Dedifferentiated amniotic fluid mesenchymal stem cell (primary cell): Measurements from ENCODE around the gene TMC6.
"Not testable (repeated sequence)": the region's sequence is repeated elsewhere in the genome, so short reads cannot be mapped to it uniquely, and the experiment has no call there.

Experiments
- DNase-seq: peaks from one replicate; pipeline ENCODE4 v3.0.0-alpha.2; 2016; ENCODE audit errors: extremely low spot score

Gene TMC6

DNA sequence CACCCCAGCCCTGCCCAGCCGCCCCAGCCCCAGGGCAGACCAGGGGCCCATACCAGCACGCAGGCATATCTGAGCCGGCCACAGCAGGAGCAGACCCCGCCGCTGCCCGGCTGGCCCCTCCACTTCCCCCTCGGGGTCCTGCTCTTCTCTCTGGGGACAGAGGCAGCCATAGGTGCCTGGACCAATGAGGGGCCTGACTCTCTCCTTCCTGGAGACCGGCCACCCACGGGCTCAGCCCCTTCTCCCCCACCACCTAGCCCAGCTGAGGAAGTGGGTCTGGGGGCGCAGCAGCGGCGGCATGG lies 3.8 kb downstream of the TMC6 start:
- no peak for DNase-seq

DNA sequence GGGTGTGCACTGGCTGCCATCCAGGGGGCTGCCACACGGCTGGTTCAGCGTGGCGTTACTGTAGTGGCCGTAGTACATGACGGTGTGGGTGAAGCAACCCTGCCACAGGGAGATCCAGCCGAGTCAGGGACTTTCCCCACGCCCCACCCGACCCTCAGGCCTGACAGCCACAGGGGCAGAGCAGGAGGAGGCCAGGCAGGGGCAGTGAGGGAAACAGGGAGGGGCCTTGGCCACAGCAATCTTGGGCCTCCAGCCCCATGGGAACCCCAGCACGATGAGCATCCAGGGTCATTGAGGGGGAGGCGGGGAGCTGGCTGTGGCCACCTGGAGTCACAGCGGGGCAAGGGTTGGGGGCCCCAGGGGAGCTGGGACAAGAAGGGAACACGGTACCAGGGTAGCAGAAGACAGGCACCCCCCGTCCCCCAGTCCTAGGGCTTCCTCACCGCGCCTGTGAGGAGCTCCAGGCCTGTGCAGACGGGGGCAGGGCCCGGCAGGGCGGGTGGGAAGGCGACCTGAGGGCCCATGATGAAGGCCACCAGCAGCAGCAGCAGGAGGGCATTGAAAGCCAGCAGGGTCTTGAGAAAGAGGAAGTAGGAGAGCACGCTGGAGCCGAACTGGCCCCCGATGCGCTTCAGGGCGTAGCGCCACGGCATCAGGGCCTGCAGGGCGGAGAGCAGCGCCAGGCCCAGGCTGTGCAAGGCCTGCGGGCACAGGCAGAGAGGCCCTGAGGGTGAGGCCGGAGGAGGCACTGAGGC lies 4.3 kb downstream of the TMC6 start:
- DNase-seq, result no peak

DNA sequence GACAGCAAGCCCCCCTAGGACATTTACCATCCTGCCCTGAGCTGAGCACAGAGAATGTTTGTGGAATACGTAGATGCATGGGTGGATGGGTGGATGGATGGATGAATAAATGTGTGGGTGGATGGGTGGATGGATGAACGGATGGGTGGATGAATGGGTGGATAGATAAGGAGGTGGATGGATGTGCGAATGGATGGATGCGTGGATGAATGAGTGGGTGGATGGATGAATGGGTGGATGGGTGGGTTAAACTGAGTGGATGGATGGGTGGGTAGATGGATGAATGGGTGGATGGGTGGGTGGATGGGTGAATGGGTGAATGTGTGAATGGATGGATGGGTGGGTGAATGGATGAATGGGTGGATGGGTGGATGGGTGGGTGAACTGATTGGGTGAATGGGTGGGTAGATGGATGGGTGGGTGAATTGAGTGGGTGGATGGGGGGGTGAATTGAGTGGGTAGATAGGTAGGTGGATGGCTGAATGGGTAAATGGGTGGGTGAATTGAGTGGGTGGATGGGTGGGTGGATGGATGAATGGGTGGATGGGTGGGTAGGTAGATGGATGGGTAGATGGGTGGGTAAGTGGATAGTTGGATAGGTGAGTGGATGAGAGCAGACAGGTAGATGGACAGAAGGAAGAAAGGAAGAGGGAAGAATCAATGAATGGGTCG lies 5.2 kb downstream of the TMC6 start:
- DNase-seq, result no peak

DNA sequence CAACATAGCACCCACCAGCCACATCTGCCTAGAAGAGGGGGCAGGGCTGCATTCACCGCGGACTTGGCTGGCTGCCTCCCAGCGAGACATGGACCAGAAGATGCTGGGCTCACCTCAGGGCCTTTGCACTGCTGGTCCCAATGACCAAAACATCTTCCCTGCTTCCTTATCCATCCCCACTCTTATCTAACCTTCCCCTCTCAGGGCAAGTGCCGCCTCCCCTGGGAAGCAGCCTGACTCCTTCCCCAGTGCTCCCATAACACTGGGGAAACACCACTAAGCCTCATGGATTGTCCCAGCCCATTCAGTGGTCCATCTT lies 5.7 kb downstream of the TMC6 start:
- no peak for DNase-seq

DNA sequence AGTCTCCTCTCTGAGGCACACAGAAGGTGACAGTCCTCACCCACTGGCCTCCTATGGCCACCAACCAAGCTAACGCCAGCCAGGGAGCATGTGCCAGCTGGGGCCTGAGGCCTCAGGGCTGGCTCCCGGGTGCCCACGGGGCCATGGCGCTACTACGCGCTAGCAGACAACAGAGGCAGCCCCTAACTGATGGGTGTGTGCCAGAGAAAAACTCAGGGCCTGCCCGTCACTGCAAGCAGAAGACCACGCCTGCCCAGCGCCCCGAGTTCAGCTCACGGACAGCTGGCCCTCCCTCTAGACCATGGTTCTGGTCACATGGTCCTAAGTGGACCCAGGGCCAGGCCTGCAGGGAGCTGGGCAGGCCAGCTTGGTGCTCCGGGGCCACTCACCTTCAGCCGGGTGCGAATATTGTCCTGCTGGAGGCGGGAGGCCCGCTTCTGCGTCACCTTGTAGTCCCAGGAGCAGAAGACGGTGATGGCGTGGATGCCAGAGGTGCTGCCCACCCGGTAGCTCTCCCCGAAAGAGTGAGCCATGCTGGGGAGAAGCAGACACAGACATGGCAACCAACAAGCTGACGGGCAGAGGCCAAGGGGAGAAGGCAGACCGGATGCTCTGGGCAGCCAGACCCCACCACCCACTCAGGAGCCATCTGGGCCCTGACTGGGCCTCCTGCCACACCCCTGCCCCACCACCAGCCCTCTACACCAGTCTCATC lies 6.2 kb downstream of the TMC6 start:
- DNase-seq, result no peak

DNA sequence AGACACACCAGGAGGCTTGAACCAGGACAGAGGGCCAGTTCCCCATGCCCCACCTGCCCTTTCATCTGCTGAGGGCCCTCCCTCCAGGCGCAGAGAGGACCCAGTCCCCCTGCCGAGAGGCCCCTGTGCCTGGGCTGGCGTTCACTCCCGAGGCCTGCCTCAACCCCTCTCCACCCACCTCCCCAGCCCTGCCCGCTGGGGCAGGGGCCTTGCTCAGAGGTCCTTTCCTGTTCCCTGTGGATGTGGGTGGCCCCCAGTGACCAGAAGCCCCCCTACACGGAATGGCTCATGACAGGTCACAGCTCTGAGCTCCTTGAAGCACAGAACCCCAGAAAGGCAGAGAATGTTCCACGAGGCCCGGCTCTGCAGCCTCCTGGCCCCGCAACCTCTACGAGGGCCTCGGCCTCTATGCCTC lies 6.7 kb downstream of the TMC6 start:
- DNase-seq, result no peak

DNA sequence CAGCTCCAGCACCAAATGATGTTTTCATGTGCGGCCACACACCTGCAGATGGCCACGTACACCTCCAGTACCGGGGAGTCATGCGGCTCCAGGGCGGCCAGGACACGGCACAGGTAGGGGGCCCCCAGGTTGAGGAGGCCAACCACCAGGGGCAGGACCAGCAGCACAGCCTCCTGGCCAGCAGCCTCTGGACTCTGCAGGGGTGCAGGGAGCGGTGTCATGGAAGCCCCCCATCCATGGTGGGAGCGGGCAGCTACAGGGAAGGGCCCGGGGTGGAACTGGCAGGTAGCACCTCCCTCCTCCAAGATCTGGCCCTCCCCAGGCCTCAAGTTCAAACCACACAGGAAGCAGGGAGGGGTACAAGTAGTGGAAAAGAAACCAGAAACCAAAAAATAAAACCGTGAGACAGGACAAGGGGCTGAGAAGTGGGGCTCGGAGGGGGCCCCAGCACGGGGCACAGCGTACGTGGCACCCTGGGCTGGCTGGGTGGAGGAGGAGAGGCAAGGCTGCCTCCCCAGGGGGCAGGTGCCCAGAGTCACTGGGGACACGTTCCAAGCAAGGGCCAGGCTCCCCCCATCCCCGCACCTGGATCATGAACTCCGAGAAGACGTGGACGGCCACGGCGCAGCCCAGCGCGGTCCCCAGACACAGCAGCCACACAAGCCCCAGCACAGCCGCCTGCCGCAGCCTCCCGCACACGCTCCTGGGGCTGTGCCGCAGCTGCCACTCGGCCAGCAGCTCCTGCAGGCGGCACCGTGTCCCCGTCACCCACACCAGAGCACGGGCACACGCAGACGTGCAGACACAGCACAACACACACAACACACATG lies 7.4 kb downstream of the TMC6 start:
- no peak for DNase-seq

DNA sequence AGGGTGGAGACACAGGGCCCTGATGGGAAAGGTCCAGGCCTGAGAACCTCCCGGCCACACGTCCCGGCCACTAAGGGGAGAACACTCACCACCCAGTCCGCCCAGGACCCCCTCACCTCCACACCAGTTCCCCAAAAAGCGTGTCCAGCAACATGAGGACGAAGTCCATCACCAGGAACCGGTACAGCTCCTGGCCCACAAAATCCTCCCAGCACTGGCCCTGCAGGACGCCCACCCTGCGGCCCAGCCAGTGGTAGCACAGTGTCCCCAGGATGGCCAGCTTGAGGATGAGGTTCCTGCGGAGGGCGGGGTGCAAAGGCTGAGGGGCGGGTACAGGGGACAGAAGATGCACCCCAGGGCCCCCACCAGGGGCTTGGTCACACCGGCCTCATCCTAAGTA lies 8.0 kb downstream of the TMC6 start:
- DNase-seq, result no peak

DNA sequence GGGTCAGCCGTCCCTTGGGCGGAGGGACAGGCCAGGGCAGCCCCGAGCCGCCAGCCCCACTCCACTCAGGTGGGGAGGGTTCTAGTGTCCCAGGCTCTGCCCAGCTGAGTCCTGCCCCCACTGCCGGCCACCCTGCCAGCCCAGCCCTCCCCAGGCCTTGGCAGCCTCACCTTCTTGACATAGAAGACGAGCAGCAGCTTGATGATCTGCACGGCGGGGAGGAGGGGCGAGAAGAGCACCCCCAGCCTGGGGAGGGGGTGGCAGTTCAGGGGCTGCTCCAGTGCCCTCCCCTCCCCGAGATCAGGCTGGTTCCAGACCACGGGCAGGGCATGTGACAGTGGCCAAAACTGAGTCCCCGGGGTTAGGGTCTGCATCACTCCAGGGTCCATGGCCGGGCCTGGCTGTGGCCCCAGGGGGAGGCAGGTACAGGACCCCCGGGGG lies 9.7 kb downstream of the TMC6 start:
- DNase-seq, result no peak

DNA sequence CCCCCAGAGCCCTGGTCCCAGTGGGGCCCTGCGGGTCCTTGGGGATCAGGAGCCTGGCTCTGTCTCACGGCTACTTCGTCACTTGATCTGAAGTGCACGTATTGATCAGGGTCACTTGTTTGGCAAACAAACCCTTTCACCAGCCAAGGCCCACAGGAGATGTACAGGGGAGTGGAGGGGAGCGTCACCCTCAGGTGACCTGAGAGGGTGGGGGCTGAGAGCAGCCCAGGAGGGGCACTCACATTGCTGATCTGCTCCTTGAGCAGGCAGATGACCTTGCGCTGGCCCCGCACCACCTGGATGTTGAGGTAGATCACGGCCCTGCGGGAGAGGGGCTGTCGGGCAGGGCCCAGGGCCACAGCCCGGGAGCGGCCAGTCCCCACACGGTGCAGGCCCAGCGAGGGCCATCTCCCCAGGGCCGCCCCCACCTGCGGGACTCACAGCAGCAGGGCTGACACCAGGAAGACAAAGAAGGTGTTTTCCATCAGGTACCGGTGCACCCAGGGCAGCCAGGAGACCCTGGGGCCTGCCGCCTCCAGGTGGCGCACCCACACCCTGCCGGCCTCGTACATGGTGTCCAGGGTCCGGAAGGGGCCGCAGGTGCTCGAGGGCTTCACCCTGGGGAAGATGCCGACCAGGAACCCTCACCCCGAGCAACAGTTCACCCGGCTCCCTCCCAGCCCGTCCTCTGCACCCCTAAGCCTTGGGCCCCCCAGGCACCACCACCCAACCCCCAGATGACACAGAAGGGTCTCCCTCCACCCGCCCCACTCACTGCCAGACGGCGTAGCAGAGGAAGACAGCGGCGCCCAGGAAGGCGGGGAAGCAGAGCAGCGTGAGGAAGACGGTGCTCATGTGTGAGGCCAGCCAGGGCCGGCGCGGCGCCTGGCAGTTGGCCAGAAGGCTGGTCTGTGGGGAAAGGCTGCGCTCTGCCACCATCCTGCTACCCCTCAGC lies 11.3 kb downstream of the TMC6 start:
- DNase-seq, result no peak

DNA sequence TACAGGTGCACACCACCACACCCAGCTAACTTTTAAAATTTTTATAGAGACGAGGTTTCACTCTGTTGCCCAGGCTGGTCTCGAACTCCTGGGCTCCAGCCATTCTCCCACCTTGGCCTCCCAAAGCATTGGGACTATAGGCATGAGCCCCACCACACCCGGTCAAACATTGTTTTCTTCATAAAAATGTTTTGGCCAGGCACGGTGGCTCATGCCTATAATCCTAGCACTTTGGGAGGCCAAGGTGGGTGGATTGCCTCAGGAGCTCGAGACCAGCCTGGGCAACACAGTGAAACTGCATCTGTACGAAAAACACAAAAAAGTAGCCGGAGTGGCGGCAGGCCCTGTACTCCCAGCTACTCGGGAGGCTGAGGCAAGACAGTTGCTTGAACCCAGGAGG lies 12.1 kb downstream of the TMC6 start:
- DNase-seq, result no peak

DNA sequence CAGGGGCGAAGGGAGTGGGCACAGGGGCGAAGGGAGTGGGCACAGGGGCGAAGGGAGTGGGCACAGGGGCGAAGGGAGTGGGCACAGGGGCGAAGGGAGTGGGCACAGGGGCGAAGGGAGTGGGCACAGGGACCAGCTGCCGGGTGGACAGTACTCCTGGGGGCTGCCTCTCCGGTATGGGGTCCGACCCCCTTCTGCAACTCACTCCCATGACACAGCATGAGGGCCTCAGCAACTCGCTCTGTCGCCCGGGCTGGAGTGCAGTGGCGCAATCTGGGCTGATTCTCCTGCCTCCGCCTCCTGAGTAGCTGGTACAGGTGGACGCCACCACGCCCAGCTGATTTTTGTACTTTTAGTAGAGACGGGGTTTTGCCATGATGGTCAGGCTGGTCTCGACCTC lies 12.8 kb downstream of the TMC6 start:
- DNase-seq, result not testable (repeated sequence)

DNA sequence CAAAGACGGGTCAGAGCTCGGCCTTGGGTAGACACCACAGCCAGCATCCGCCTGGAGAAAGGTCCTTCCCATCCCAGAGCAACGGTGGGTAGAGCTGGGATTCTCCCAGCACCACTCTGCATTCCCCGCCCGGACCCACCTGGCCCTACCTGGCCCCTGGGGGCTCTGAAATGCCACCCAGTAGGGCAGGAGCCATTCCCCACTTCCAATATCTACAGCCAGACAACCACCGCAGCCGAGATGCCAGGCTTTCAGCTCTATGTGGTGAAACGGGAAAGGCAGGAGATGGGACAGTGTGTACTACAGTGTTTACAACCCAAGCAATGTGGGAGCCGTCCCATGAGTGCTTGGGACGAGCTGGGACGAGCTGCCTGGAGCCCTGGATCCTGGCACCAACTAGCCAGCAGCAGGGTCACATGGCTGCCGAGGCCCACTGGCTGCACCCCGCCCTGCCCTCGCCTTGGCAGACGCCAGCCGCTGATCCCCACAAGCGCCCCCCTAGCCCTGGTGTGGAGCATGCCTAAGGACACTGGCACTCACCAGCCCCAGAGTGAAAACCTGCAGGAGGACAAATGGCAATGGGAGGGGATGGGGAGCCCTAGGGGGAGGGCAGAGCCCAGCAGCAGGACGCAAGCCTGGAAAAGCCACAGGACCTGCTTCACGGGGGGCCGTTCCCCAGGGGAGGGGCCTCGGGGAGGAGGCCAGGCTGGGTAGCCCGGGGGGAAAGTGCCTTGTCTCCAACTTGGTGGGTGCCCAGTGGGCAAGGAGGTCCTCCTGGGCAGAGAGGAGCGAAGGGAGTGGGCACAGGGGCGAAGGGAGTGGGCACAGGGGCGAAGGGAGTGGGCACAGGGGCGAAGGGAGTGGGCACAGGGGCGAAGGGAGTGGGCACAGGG lies 13.5 kb downstream of the TMC6 start:
- no peak for DNase-seq

DNA sequence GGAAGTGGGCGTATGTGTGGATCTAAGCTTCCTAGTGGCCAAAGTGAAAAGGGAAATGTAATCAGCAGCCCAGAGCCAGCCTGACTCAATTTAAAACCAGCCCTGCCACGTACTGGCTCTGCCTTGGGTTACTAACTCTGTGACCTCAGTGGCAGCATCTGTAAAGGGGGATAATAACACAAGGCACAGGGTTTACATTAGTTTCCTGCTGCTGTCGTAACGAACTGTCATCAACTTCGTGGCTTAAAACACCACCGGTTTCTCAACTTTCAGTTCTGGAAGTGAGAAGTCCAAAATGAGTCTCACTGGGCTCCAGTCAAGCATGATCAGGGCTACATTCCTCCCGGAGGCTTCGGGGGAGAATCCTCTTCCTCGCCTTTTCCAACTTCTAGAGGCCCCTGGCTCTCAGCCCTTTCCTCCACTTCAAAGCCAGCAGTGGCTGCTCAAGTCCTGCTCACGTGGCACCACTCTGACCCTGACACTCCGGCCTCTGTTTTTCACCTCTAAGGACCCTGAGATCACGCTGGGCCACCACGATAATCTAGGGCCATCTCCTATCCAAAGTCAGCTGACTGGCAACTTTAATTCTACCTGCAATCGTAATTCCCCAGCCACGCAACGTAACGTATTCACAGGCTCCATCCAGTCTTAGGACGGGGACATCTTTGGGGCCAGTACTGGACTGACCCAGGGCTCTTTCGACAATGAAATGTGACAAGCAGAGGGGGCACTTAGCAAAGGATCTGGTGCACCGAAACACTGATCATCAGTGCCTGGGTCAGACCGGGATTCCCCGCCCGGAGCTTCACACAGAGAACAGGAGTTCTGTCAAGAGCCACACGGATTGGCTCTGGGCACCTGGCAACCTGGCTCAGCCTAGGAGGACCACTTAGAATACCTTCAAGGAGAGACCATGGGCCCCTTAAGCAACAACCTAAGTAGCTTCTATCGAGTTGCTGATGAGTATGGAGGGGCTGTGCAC lies 14.5 kb downstream of the TMC6 start:
- DNase-seq, result no peak

DNA sequence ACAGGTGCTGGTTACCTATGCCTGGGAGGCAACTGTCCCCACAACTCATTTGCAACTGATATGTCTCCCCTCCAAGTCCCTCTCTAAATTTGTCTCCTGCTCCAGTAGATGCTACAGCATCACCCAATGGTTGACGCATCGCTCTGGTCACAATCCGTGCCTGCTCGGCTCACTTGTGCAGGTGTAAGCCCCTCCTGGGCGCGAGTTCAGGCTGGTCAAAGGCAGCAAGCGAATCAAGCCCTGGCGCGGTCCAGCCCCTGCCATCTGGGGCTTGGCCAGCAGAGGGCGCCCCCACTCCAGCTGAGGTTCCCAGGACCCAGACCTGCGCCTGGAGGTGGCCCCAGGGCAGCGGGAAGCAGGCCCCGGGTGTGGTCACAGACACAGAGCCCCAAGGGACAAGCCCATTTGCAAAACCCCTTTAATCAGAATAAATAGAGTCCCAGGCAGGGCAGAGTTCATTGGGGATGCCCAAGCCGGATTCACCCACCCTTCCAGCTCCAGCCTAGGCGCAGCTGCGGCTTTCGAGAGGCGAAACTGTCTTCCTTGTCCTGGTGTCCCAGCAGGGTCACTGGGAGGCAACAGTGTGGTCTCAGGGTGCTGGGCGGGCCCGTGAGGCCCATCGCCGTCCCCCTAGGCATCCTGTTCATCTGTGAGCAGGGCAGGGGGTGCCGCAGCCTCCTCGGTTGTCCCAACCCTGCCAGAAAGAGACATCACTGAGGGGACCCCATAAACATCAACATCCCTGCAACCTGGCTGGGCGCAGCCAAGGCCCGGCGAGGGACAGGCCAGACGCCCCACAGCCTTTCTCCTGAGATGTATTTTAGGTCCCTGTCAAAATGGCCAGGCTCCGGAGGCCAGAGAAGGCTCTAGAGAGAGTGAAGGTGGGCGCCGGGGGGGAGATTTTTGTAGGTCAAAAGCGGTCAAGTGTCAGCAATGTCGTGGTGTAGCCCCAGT lies 15.8 kb downstream of the TMC6 start:
- DNase-seq, result no peak

DNA sequence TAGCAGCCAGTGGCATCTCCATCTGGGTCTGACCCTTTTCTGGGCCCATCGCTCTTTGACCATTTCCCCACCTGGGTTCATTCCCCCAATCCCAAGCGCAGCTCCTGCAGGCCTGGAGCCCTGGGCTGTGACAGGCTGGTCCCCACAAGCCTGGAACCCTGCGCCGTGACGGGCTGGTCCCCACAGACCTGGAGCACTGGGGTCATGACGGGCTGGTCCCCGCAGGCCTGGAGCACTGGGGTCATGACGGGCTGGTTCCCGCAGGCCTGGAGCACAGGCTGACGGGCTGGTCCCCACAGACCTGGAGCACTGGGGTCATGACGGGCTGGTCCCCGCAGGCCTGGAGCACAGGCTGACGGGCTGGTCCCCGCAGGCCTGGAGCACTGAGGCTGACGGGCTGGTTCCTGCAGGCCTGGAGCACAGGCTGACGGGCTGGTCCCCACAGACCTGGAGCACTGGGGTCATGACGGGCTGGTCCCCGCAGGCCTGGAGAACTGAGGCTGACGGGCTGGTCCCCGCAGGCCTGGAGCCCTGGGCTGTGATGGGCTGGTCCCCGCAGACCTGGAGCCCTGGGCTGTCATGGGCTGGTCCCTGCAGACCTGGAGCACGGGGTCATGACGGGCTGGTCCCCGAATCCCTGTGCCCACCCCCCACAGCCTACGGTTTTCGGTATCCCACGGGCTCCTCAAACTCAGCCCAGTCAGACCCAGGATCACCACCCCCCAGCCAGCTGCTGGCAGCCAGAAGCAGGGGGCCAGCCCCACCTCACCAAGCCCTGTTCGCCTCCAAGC lies 16.6 kb downstream of the TMC6 start:
- no peak for DNase-seq
